HepG2 (cell line): ENCODE results near the gene COPS4. TPM values are rescaled to one million over a fixed set of nuclear protein-coding genes. Genes with fewer than 3 reads are reported as not detected.

Source experiments
- BCL6 ChIP-seq: IDR thresholded peaks from 2 replicates; pipeline ENCODE4 v1.6.1; 2016; ENCODE audit warnings: missing genetic modification reagents, missing compliant biosample characterization
- HBP1 ChIP-seq: IDR thresholded peaks from 2 replicates; pipeline ENCODE4 v1.6.1; 2016; ENCODE audit warnings: low read depth, control low read depth
- KDM5B ChIP-seq: sonication (generic); formaldehyde crosslinking; IDR thresholded peaks from 2 replicates; pipeline ENCODE4 v1.4.0; 2020; ENCODE audit warnings: missing genetic modification reagents, mild to moderate bottlenecking, borderline replicate concordance
- NFRKB ChIP-seq: fragments of 450-650 bp; IDR thresholded peaks from 2 replicates; pipeline ENCODE4 v1.6.1; 2017
- RBFOX2 ChIP-seq: fragments of 200-400 bp; formaldehyde crosslinking; IDR thresholded peaks from 2 replicates; pipeline ENCODE4 v1.6.1; 2017; ENCODE audit warnings: low read depth, mild to moderate bottlenecking, low read length
- RFX1 ChIP-seq: fragments of 450-650 bp; IDR thresholded peaks from 2 replicates; pipeline ENCODE4 v1.6.1; 2017
- RFXANK ChIP-seq: IDR thresholded peaks from 2 replicates; pipeline ENCODE4 v1.6.1; 2016
- ZFP36L1 ChIP-seq: sonication (generic); formaldehyde crosslinking; IDR thresholded peaks from 2 replicates; pipeline ENCODE4 v1.8.0; 2022; ENCODE audit warnings: mild to moderate bottlenecking, missing genetic modification reagents, moderate library complexity
- ZFYVE20 ChIP-seq: sonication (generic); formaldehyde crosslinking; IDR thresholded peaks from 2 replicates; pipeline ENCODE4 v1.8.0; 2023; ENCODE audit warnings: low read depth, mild to moderate bottlenecking, moderate library complexity, missing genetic modification reagents, borderline replicate concordance
- ZKSCAN5 ChIP-seq: sonication (generic); formaldehyde crosslinking; IDR thresholded peaks from 2 replicates; pipeline ENCODE4 v1.5.1; 2020; ENCODE audit warnings: mild to moderate bottlenecking, missing genetic modification reagents
- ZNF20 ChIP-seq: sonication (generic); formaldehyde crosslinking; IDR thresholded peaks from 2 replicates; pipeline ENCODE4 v1.4.0; 2020; ENCODE audit warnings: mild to moderate bottlenecking, moderate library complexity, missing genetic modification reagents
- ZNF547 ChIP-seq: sonication (generic); formaldehyde crosslinking; IDR thresholded peaks from 2 replicates; pipeline ENCODE4 v1.5.1; 2020; ENCODE audit warnings: mild to moderate bottlenecking, missing genetic modification reagents
- ZNF563 ChIP-seq: sonication (generic); formaldehyde crosslinking; IDR thresholded peaks from 2 replicates; pipeline ENCODE4 v1.8.0; 2022; ENCODE audit warnings: mild to moderate bottlenecking, moderate library complexity, missing genetic modification reagents
- ZNF567 ChIP-seq: sonication (generic); formaldehyde crosslinking; IDR thresholded peaks from 2 replicates; pipeline ENCODE4 v1.8.1; 2023; ENCODE audit warnings: mild to moderate bottlenecking, missing genetic modification reagents, borderline replicate concordance
- ZNF598 ChIP-seq: sonication (generic); formaldehyde crosslinking; IDR thresholded peaks from 2 replicates; pipeline ENCODE4 v1.5.1; 2020; ENCODE audit warnings: mild to moderate bottlenecking, missing genetic modification reagents, borderline replicate concordance
- ZNF704 ChIP-seq: sonication (generic); formaldehyde crosslinking; IDR thresholded peaks from 2 replicates; pipeline ENCODE4 v1.8.1; 2023; ENCODE audit warnings: mild to moderate bottlenecking, inconsistent platforms, moderate library complexity, missing genetic modification reagents, borderline replicate concordance
- ZNF800 ChIP-seq: sonication (generic); formaldehyde crosslinking; IDR thresholded peaks from 2 replicates; pipeline ENCODE4 v1.4.0; 2020; ENCODE audit warnings: missing genetic modification reagents
- ZNF878 ChIP-seq: sonication (generic); formaldehyde crosslinking; IDR thresholded peaks from 2 replicates; pipeline ENCODE4 v1.8.1; 2023; ENCODE audit warnings: mild to moderate bottlenecking, missing genetic modification reagents, moderate library complexity
- ZXDC ChIP-seq: sonication (generic); formaldehyde crosslinking; IDR thresholded peaks from 2 replicates; pipeline ENCODE4 v1.5.0; 2020; ENCODE audit warnings: mild to moderate bottlenecking, missing genetic modification reagents
- polyA plus RNA-seq, 8 experiments: library from polyadenylated mRNA; depleted of rRNA in 3 of 8; stranded (reverse) in 7 of 8; unstranded in 1 of 8; fragments of >200 nt; fragmentation: Illumina TruSeq in 4 of 8; extraction: Trizol in 4 of 8; gene quantifications; 2 replicates each; pipeline versions ENCODE4 v1.2.1 to v1.2.3, GENCODE V29; 2011 to 2016; ENCODE audit warnings: low read depth in 4 of 8, missing spikeins in 1 of 8, mixed read lengths in 1 of 8; ENCODE audit not compliant: insufficient read depth in 1 of 8
- total RNA-seq, 5 experiments: library from RNA; depleted of rRNA; stranded (reverse); fragments of >200 nt; fragmentation: Illumina TruSeq; extraction: Trizol; gene quantifications; 2 replicates each; pipeline ENCODE4 v1.2.3, GENCODE V29; 2016; ENCODE audit warnings: low read depth in 1 of 5

COPS4 gene
- total and polyA plus RNA-seq, 2 of the 13 experiments (the other 11 are each of a cell fraction or from before 2014, with no cell fraction given): 28.8 to 52.5 TPM

GRCh38 chr4:83034630-83035494, at the start of gene COPS4 (continued):
- TF ChIP-seq ZNF800 (CRISPR knock-in tag) (peak; percentile 62; the same call in 1 of the 2 replicates), HBP1 (CRISPR knock-in tag) (peak; percentile 35; the same call in 1 of the 2 replicates), ZNF563 (peak; percentile 55; the same call in 1 of the 2 replicates), NFRKB (no peak), BCL6 (CRISPR knock-in tag) (0 out of 2 replicates have a peak, but pooled peaks have one; percentile 26), KDM5B (CRISPR knock-in tag) (peak; percentile 33; the same call in 1 of the 2 replicates), ZXDC (peak; percentile 75), ZNF20 (CRISPR knock-in tag) (no peak), RBFOX2 (peak; percentile 45; the same call in 1 of the 2 replicates), RFXANK (CRISPR knock-in tag) (no peak; the same call in 1 of the 2 replicates), ZFP36L1 (CRISPR knock-in tag) (no peak; the same call in 1 of the 2 replicates), ZKSCAN5 (CRISPR knock-in tag) (no peak), ZNF704 (CRISPR knock-in tag) (peak; percentile 64; the same call in 1 of the 2 replicates), ZNF567 (CRISPR knock-in tag) (peak; percentile 30; the same call in 1 of the 2 replicates), ZNF878 (CRISPR knock-in tag) (peak; percentile 91; the same call in 1 of the 2 replicates), RFX1 (no peak), ZNF598 (peak; percentile 89), ZNF547 (CRISPR knock-in tag) (peak; percentile 93), ZFYVE20 (CRISPR knock-in tag) (no peak)
